NCI-H1105 treated with DMSO at 0.1 percent for 48 hours (cell line): ENCODE measurements around the gene CCDC8.
A peak's percentile ranks its signal among the peaks of the same experiment; 100 is the strongest.
"Not testable (repeated sequence)": the region's sequence is repeated elsewhere in the genome, so short reads cannot be mapped to it uniquely, and the experiment has no call there.

Source experiments
- DNase-seq: peaks from one replicate; lab custom pipeline; 2025; lab: John Stamatoyannopoulos, UW

Gene CCDC8, protein sequence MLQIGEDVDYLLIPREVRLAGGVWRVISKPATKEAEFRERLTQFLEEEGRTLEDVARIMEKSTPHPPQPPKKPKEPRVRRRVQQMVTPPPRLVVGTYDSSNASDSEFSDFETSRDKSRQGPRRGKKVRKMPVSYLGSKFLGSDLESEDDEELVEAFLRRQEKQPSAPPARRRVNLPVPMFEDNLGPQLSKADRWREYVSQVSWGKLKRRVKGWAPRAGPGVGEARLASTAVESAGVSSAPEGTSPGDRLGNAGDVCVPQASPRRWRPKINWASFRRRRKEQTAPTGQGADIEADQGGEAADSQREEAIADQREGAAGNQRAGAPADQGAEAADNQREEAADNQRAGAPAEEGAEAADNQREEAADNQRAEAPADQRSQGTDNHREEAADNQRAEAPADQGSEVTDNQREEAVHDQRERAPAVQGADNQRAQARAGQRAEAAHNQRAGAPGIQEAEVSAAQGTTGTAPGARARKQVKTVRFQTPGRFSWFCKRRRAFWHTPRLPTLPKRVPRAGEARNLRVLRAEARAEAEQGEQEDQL

DNA sequence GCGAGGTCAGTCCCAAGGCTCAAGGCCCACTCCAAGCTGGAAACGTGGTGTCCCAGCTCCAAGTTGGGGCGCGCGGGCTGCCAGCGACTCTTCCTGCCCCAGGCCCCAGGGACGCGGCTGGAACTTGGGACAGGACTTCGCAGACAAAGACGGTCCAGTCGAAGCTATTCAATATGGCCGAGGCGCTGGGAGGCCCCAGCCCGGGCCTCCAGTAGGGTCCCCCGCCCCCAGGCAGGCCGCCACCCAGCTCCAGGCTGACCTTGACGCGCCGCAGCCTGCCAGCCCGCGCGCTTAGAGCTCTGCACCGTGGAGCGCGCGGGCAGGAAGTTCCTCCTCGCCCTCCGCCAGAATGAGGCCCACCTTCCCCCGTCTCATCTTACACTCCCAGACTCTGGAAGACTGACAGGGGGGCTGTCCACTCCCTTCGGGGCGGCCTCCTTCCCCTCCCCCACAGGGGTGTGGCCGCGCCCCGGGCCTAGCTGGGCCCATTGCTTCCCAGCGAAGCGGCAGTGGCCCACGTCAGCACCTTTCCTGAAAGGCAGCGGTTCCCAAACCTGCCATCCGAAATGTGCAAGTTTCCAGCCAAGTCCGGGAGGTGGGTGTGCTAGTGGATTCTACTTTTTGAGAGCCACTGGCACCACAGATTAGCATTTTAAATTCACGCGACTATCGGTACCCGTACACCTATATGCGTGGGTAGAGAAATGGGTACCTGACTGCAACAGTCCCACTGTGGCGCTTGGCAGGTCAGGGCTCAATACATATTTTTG lies at the start of gene CCDC8:
Gene CCDC8 (minus strand): TSS at position 303 of the 770 bp plus-strand sequence. CDS start 754 bp downstream, outside the sequence.
- DNase-seq = peak; percentile 95

GRCh38 chr19:46461537-46461936 lies 48.2 kb upstream of the CCDC8 start:
- no peak for DNase-seq

GRCh38 chr19:46460981-46461380 lies 47.6 kb upstream of the CCDC8 start:
- DNase-seq = no peak

DNA sequence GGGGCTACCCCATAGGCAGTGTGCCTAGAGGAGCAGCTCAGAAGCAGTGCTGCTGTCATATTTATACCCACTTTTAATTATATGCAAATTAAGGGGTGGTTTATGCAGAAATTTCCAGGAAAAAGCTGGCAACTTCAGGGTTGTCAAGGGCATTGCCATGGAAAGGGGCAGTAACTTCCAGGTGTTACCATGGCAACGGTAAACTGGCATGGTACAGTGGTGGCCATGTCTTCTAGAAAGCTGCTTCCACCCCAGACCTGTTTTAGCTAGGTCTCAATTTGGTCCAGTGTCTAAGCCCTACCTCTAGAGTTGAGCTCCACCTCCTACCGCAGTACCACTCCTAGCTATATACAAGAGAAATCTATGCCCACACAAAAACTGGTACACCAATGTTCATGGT lies 46.7 kb upstream of the CCDC8 start:
- no peak for DNase-seq

- no peak for DNase-seq
Measured at GRCh38 chr19:46456930-46457329, 43.6 kb upstream of the CCDC8 start.

DNA sequence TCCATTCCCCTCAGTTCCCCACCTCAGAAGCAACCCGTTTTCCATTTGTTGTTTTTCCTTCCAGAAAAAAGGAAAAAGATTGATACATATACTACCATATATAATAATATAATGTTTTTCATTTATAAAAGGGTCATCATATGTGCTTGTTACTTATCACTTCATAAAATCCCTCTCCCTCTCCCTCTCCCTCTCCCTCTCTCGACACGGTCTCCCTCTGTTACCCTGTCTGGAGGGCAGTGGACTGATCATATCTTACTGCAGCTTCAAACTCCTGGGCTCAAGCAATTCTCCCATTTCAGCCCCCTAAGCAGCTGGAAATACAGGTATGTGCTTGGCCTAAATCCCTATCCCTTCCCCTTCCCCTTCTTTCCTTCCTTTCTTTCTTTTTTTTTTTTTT lies 40.9 kb upstream of the CCDC8 start:
- DNase-seq = no peak

DNA sequence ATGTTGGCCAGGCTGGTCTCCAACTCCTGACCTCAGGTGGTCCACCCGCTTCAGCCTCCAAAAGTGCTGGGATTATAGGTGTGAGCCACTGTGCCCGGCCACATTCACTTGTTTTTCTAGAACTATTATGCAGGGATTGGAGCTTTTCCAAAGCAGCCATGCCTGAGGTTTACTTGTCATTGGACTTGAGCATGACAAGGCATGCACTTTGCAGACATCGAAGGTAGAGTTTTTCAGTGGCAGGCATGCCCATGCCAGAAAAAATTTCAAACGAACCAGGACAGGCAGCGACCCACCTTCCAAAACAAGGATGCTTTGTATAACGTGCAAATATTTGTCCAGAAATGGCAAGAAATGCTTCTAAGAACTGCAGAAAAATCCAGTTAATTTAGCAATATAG lies 40.3 kb upstream of the CCDC8 start:
- DNase-seq = no peak

DNA sequence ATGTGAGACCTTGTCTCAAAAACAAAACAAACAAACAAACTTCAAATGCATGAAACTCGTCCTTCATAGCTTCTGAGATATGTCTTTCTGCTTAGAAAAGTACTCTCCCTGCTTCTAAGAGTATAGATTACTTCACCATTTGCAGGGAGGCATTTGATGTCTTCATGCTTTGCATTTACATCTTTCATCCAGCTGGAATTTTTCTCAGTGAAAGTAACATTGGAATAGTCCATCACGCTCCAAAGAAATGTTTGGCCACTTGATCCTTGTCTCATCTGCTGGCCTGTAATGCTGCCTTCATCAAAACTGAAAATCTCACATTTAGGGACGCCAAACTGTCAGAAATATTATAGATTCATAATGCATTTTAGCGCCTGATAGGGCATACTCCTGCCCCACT lies 38.8 kb upstream of the CCDC8 start:
- DNase-seq = no peak

GRCh38 chr19:46451352-46451751 lies 38.0 kb upstream of the CCDC8 start:
- DNase-seq = peak; percentile 45

GRCh38 chr19:46450737-46451136 lies 37.4 kb upstream of the CCDC8 start:
- DNase-seq = no peak

- no peak for DNase-seq
Measured at GRCh38 chr19:46449228-46449627, 35.9 kb upstream of the CCDC8 start.

DNA sequence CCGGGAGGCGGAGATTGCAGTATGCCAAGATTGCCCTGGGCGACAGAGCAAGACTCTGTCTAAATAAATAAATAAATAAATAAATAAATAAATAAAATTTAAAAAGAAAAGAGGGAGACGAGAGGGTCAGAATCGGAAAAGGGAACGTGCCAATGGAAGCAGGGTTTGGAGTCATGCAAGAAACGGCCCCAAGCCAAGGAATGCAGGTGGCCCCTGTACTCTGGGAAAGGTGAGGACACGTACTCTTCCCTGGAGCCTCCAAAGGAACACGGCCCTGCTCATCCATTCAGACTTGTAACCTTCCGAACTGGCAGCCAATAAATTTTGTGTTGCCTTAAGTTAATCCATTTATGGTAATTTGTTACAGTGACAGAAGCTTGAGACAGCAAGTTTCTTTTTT lies 35.2 kb upstream of the CCDC8 start:
- no peak for DNase-seq

GRCh38 chr19:46447824-46448223 lies 34.5 kb upstream of the CCDC8 start:
- DNase-seq = no peak

- DNase-seq = no peak
Measured at GRCh38 chr19:46447006-46447405, 33.6 kb upstream of the CCDC8 start.

DNA sequence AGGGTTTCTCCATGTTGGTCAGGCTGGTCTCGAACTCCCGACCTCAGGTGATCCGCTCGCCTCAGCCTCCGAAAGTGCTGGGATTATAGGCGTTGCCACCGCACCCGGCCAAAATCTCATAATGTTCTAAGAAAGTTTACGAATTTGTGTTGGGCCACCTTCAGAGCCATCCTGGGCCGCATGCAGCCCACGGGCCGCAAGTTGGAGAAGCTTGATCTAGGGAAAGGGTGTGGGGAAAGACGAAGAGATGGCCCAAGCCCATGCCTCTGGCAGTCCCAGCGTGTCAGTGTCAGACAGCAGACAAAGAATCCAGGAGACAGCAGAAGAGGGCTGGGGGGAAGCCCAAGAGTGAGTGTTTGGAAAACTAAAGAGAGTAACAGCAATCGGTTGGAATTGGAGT lies 32.7 kb upstream of the CCDC8 start:
- no peak for DNase-seq

- DNase-seq = no peak
Measured at GRCh38 chr19:46442808-46443450, 29.6 kb upstream of the CCDC8 start.

- no peak for DNase-seq
Measured at GRCh38 chr19:46441866-46442265, 28.5 kb upstream of the CCDC8 start.

DNA sequence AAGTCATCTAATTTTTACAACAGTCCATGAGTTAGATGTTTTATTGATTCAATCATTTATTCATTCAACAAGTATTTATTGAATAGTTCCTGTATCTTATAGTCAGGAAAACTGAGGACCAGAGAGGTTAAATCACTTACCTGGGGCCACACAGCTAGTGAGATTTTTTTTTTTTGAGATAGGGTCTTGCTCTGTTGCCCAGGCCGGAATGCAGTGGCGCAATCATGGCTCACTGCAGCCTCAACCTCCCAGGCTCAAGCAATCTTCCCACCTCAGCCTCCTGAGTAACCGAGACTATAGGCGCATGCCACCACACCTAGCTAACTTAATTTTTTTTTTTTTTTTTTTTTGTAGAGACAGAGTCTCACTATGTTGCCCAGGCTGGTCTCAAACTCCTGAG lies 22.3 kb upstream of the CCDC8 start:
- DNase-seq = not testable (repeated sequence)

DNA sequence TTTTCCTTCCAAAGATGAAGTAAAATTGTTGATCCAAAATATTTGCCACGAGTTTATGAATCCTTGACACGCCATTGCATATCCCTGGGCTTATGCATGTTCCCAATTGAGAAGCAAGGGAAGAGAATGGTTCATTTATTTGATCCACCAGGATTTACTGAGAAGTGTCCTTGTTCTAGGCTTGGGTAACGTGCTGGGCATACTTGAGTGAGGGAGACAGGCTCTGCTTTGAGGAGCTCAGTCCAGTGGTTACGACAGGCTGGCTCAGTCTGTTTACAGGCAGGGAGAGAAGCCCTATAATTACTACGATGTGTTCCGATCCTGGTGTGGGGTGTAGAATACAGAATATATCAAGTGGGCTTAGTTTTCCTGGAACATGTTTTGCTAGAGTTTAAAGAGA lies 21.6 kb upstream of the CCDC8 start:
- no peak for DNase-seq

GRCh38 chr19:46433470-46433869 lies 20.1 kb upstream of the CCDC8 start:
- not testable (repeated sequence) for DNase-seq

GRCh38 chr19:46431824-46432223 lies 18.5 kb upstream of the CCDC8 start:
- DNase-seq = no peak

GRCh38 chr19:46429999-46430398 lies 16.6 kb upstream of the CCDC8 start:
- DNase-seq = no peak
